ENCODE results near the gene VN1R5. TPM values are rescaled to one million over a fixed set of nuclear protein-coding genes. Genes with fewer than 3 reads are reported as not detected.
A peak's percentile ranks its signal among the peaks of the same experiment; 100 is the strongest.

Gene VN1R5
- total and polyA plus RNA-seq, 2 of the 13 experiments (the other 11 are each of a cell fraction or from before 2014, with no cell fraction given) = not detected

- no peaks in the 10 kb centered on the region for H3K79me2 ChIP-seq (ENCODE audit: insufficient read depth, low read length)
- no peak overlapping the region for H3K27ac ChIP-seq (ENCODE audit: extremely low read length, insufficient read depth, low read length)
- WGBS (ENCODE audit: low lambda C conversion rate) = 24% methylated on average over 3 of the region's 3 CpGs
- H3K27me3 ChIP-seq (ENCODE audit: control insufficient read depth in 1 of 2, insufficient read depth in 2 of 2, low read length in 2 of 2) = no peaks in the 10 kb centered on the region
- ATAC-seq (peak; percentile 50; the same call in 2 of the 3 replicates), DNase-seq (ENCODE audit: low spot score) (peak; percentile 17), FAIRE-seq (no peak)
- no peak overlapping the region for H3K4me3 ChIP-seq (replicated peaks in 1 of 3; ENCODE audit: insufficient read depth in 1 of 3, low read depth in 2 of 3, low read length in 3 of 3)
- H3K36me3 ChIP-seq (replicated peaks in 1 of 2; ENCODE audit: control insufficient read depth in 1 of 2, insufficient read depth in 2 of 2, low read length in 2 of 2) = no peaks in the 10 kb centered on the region
- H3K9ac ChIP-seq (ENCODE audit: insufficient read depth, low read depth, low read length) = no peak overlapping the region
- peaks cover 4% of the 10 kb centered on the region for H3K9me3 ChIP-seq (ENCODE audit: low read length)
- H4K20me1 ChIP-seq (ENCODE audit: insufficient read depth, low read length) = no peaks in the 10 kb centered on the region
- in situ Hi-C loops (cut with HindIII; ENCODE audit: extremely low pct_ligation_motif_present, low pct_unique_long_range_greater_than_20kb) = no loop called here
- peaks cover 10% of the 10 kb centered on the region for H3K4me1 ChIP-seq (ENCODE audit: insufficient read depth, low read length)
- ChIA-PET CTCF (ENCODE audit: low intra/inter-chr PET ratio, low total read pairs) (no interaction called here), POLR2A (no interaction called here)
- BruUV-seq (replicated peaks) = no TSS peak
- no peak overlapping the region for H3K4me2 ChIP-seq (ENCODE audit: low read depth, low read length)
- intact Hi-C loops (cut with micrococcal nuclease; ENCODE audit: unreplicated experiment) = no loop called here
- H2AFZ ChIP-seq (ENCODE audit: low read length) = no peak overlapping the region
- no peak for TF ChIP-seq MEIS1 (CRISPR knock-in tag; IDR thresholded peaks at IDR 0.05; ENCODE audit: borderline replicate concordance)
- TF ChIP-seq ZNF18 (CRISPR knock-in tag; IDR thresholded peaks at IDR 0.05; ENCODE audit: insufficient replicate concordance) = no peak
- TF ChIP-seq MAFF (IDR thresholded peaks at IDR 0.05; ENCODE audit: low read depth, low read length) = peak; percentile 51; the same call in 1 of the 2 replicates
- TF ChIP-seq ZNF143 (CRISPR knock-in tag; IDR thresholded peaks at IDR 0.05) = no peak
- TF ChIP-seq FOXA3 (CRISPR knock-in tag; IDR thresholded peaks at IDR 0.05) = no peak
- TF ChIP-seq ARID5B (CRISPR knock-in tag; IDR thresholded peaks at IDR 0.05) = no peak
- no peak for TF ChIP-seq ZNF576 (CRISPR knock-in tag; IDR thresholded peaks at IDR 0.05)
- no peak for TF ChIP-seq WIZ (CRISPR knock-in tag; IDR thresholded peaks at IDR 0.05)
- TF ChIP-seq TOE1 (CRISPR knock-in tag; IDR thresholded peaks at IDR 0.05) = no peak
- TF ChIP-seq SOX5 (CRISPR knock-in tag; IDR thresholded peaks at IDR 0.05; ENCODE audit: borderline replicate concordance) = no peak
- TF ChIP-seq TCF7L2 (IDR thresholded peaks at IDR 0.05; ENCODE audit: low read depth, low read length) = no peak
- TF ChIP-seq ZNF280B (CRISPR knock-in tag; IDR thresholded peaks at IDR 0.05; ENCODE audit: borderline replicate concordance) = no peak
- TF ChIP-seq KLF9 (CRISPR knock-in tag; IDR thresholded peaks at IDR 0.05; ENCODE audit: low read depth) = no peak
- no peak for TF ChIP-seq ZNF883 (CRISPR knock-in tag; IDR thresholded peaks at IDR 0.05; ENCODE audit: not compliant biosample characterization)
- TF ChIP-seq BATF2 (CRISPR knock-in tag; IDR thresholded peaks at IDR 0.05) = no peak
Measured at GRCh38 chr1:247274605-247275256, 18.9 kb downstream of the VN1R5 start.
